ENCODE data around the gene RALB.

DNA sequence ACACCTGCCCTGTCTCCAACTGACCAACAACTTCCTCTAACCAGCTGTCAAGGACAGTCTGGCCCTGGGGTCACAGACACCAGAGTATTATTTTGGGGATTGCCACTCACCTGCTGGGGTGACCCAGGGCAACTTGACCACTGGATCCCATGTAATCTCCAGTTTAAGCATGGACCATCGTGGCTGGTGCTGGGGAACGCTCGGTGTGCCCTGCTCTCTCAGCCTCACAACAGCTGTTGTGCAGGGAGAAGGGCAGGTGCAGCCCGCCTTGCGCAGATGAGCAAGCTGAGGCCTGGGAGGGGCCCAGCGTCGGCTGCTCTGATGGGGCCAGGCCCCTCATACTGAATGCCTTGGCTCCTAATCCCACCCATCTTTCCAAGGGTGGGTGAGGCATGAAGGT lies 72.3 kb downstream of the RALB start:
- TF ChIP-seq, protein P1, sequence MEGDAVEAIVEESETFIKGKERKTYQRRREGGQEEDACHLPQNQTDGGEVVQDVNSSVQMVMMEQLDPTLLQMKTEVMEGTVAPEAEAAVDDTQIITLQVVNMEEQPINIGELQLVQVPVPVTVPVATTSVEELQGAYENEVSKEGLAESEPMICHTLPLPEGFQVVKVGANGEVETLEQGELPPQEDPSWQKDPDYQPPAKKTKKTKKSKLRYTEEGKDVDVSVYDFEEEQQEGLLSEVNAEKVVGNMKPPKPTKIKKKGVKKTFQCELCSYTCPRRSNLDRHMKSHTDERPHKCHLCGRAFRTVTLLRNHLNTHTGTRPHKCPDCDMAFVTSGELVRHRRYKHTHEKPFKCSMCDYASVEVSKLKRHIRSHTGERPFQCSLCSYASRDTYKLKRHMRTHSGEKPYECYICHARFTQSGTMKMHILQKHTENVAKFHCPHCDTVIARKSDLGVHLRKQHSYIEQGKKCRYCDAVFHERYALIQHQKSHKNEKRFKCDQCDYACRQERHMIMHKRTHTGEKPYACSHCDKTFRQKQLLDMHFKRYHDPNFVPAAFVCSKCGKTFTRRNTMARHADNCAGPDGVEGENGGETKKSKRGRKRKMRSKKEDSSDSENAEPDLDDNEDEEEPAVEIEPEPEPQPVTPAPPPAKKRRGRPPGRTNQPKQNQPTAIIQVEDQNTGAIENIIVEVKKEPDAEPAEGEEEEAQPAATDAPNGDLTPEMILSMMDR (IDR thresholded peaks at IDR 0.05) = no peak
- no peak for TF ChIP-seq ZFX (IDR thresholded peaks at IDR 0.05; ENCODE audit: borderline replicate concordance)
